DND-41 (cell line): ENCODE results near the gene SLC35G3.

ENCODE experiments used
- EZH2 ChIP-seq: IDR thresholded peaks from 3 replicates; pipeline ENCODE4 v1.6.1; 2012; ENCODE audit warnings: borderline replicate concordance, low read depth, mild to moderate bottlenecking, moderate library complexity, low read length, inconsistent platforms; ENCODE audit not compliant: severe bottlenecking
- TF ChIP-seq, protein P1 (sequence below): IDR thresholded peaks from 2 replicates; pipeline ENCODE4 v1.5.1; 2012; ENCODE audit warnings: borderline replicate concordance, low read length, moderate library complexity, mild to moderate bottlenecking; ENCODE audit not compliant: poor library complexity, severe bottlenecking; ENCODE audit errors: extremely low read depth

GRCh38 chr17:35146214-35146833, 47.9 kb downstream of the SLC35G3 start:
- TF ChIP-seq, protein P1, sequence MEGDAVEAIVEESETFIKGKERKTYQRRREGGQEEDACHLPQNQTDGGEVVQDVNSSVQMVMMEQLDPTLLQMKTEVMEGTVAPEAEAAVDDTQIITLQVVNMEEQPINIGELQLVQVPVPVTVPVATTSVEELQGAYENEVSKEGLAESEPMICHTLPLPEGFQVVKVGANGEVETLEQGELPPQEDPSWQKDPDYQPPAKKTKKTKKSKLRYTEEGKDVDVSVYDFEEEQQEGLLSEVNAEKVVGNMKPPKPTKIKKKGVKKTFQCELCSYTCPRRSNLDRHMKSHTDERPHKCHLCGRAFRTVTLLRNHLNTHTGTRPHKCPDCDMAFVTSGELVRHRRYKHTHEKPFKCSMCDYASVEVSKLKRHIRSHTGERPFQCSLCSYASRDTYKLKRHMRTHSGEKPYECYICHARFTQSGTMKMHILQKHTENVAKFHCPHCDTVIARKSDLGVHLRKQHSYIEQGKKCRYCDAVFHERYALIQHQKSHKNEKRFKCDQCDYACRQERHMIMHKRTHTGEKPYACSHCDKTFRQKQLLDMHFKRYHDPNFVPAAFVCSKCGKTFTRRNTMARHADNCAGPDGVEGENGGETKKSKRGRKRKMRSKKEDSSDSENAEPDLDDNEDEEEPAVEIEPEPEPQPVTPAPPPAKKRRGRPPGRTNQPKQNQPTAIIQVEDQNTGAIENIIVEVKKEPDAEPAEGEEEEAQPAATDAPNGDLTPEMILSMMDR, result no peak
- TF ChIP-seq EZH2, result no peak
